Measurements from ENCODE around the gene TINAGL1. TPM values are rescaled to one million over a fixed set of nuclear protein-coding genes. Genes with fewer than 3 reads are reported as not detected.

TINAGL1 gene
- total and polyA plus RNA-seq, 2 donors (not counting 3 experiments of a cell fraction or from before 2014, with no cell fraction given) = 312 to 477 TPM

DNA sequence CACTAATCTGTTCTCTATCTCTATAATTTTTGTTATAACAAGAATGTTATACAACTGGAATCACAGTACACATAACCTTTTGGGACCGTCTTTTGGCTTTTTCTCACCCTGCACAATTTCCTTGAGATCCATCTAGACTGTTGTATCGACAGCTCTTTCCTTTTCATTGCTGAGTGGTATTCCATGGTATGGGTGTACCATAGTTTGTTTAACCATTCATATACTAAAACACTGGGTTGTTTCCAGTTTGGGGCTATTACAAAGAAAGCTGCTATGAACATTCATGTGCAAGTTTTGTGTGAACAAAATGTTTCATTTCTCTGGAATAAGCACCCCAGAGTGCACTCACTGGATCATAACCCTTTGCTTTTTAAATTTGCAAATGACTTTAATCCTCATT lies 25.8 kb downstream of the TINAGL1 start:
- no peak for FAIRE-seq

More for the DNA sequence above, 25.8 kb downstream of the TINAGL1 start:
- Histone ChIP-seq H4K20me1 (replicated peaks; ENCODE audit: control insufficient read depth, extremely low read depth, insufficient read depth, low read length) (no peaks in the 10 kb centered on the region), H3K9ac (replicated peaks; ENCODE audit: extremely low read depth, insufficient read depth, low read length) (no peak overlapping the region), H3K27ac (ENCODE audit: insufficient read depth, low read depth, low read length) (no peak overlapping the region), H3K27me3 (ENCODE audit: control insufficient read depth in 2 of 2, insufficient read depth in 2 of 2, low read length in 2 of 2) (no peaks in the 10 kb centered on the region), H3K9me3 (replicated peaks; ENCODE audit: control insufficient read depth, insufficient read depth, low read length) (no peaks in the 10 kb centered on the region), H3K4me2 (ENCODE audit: insufficient read depth, low read length) (no peak overlapping the region), H3K9me1 (replicated peaks; ENCODE audit: control insufficient read depth, extremely low read depth, insufficient read depth, low read length) (no peaks in the 10 kb centered on the region), H3K4me1 (ENCODE audit: control insufficient read depth, extremely low read depth, insufficient read depth, low read length) (peaks cover 11% of the 10 kb centered on the region), H3K79me2 (ENCODE audit: control insufficient read depth, insufficient read depth, low read length) (no peaks in the 10 kb centered on the region), H3K36me3 (ENCODE audit: control insufficient read depth in 2 of 2, extremely low read depth in 1 of 2, insufficient read depth in 2 of 2, low read length in 2 of 2) (no peaks in the 10 kb centered on the region), H2AFZ (ENCODE audit: low read depth, low read length) (no peak overlapping the region), H3K4me3 (replicated peaks in 1 of 3; ENCODE audit: insufficient read depth in 1 of 3, low read depth in 1 of 3, low read length in 3 of 3) (no peak overlapping the region)
- ChIA-PET POLR2A (no interaction called here), CTCF (interaction anchor here (0.8 to 1.6 kb wide), 4 partner anchors 10 to 53 kb away, joined by 3 read pairs; no protein-coding TSS in a partner anchor)
- TF ChIP-seq MYC (IDR thresholded peaks at IDR 0.05; ENCODE audit: low read depth, low read length) (no peak), EZH2 (IDR thresholded peaks at IDR 0.05; ENCODE audit: borderline replicate concordance, low read depth, low read length, severe bottlenecking) (no peak), FOS (IDR thresholded peaks at IDR 0.05; ENCODE audit: borderline replicate concordance, insufficient read depth, low read length) (no peak), CTCF (IDR thresholded peaks at IDR 0.05; ENCODE audit: extremely low read depth in 1 of 2, insufficient read depth in 1 of 2, low read depth in 1 of 2, low read length in 2 of 2) (no peak), POLR2A (IDR thresholded peaks at IDR 0.05; ENCODE audit: low read depth, low read length) (no peak), POLR2AphosphoS5 (IDR thresholded peaks at IDR 0.05; ENCODE audit: insufficient read depth, low read depth, low read length) (no peak), JUN (IDR thresholded peaks at IDR 0.05; ENCODE audit: borderline replicate concordance, insufficient read depth, insufficient read length, low read depth) (no peak), GATA2 (IDR thresholded peaks at IDR 0.05; ENCODE audit: insufficient read depth, insufficient read length, low read depth, low read length) (no peak)
- TF ChIP-seq, protein P1, sequence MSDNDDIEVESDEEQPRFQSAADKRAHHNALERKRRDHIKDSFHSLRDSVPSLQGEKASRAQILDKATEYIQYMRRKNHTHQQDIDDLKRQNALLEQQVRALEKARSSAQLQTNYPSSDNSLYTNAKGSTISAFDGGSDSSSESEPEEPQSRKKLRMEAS (IDR thresholded peaks at IDR 0.05; ENCODE audit: insufficient read depth, insufficient read length) = no peak
- dilution Hi-C loops (cut with MboI; ENCODE audit: extremely low pct_ligation_motif_present, low sequenced_read_pairs) = no loop called here
- intact Hi-C loops (cut with micrococcal nuclease) = no loop called here
- BruUV-seq (replicated peaks) = no TSS peak
- no peak for DNase-seq (ENCODE audit: low read depth, low spot score)

All from endothelial cell of umbilical vein (primary cell).